Retinal pigment epithelial cell (primary cell): ENCODE measurements around the gene TMEM108.

Experiments
- DNase-seq: peaks from one replicate; pipeline ENCODE4 v3.0.0-alpha.2; 2010; ENCODE audit warnings: low read depth
- H3K4me3 ChIP-seq: 2 replicates; pipeline ENCODE4 v1.5.1; 2011; ENCODE audit warnings: mild to moderate bottlenecking, low read length, control low read depth, moderate library complexity
- CTCF ChIP-seq: conservative IDR thresholded peaks from 2 replicates; pipeline ENCODE4 v1.5.1; 2011; ENCODE audit warnings: low read depth, low read length, control low read depth, inconsistent platforms

Gene TMEM108

GRCh38 chr3:133442518-133442917 lies 404.3 kb downstream of the TMEM108 start:
- no peak for TF ChIP-seq CTCF
- H3K4me3 ChIP-seq: no peak overlapping the region
- DNase-seq: no peak

- H3K4me3 ChIP-seq: no peak overlapping the region
- DNase-seq: no peak
- peak; percentile 12 for TF ChIP-seq CTCF
These were observed 405.6 kb downstream of the TMEM108 start for GRCh38 chr3:133443649-133444422.

- DNase-seq: no peak
- no peak overlapping the region for H3K4me3 ChIP-seq
- TF ChIP-seq CTCF: no peak
These were observed 406.2 kb downstream of the TMEM108 start for GRCh38 chr3:133444423-133444774.

- no peak for TF ChIP-seq CTCF
- H3K4me3 ChIP-seq: no peak overlapping the region
- DNase-seq: no peak
These were observed 406.9 kb downstream of the TMEM108 start for GRCh38 chr3:133445108-133445507.
